H9 (cell line): ENCODE measurements around the gene MAN1A1. TPM values are rescaled to one million over a fixed set of nuclear protein-coding genes. Genes with fewer than 3 reads are reported as not detected.

ENCODE experiments used
- DNase-seq: peaks from one replicate; pipeline ENCODE4 v3.0.0-alpha.2; 2017
- H2AFZ ChIP-seq: one replicate; pipeline ENCODE4 v1.6.1; 2013; ENCODE audit warnings: mild to moderate bottlenecking, low read length, control low read depth, moderate library complexity
- H2AK5ac ChIP-seq: 2 replicates; pipeline ENCODE4 v1.6.1; 2013; ENCODE audit warnings: low read length, control low read depth, mixed read lengths; ENCODE audit not compliant: insufficient read length
- H2BK120ac ChIP-seq: one replicate; pipeline ENCODE4 v1.6.1; 2013; ENCODE audit warnings: low read depth, mild to moderate bottlenecking, low read length, control low read depth, inconsistent platforms; ENCODE audit not compliant: poor library complexity, severe bottlenecking
- H2BK12ac ChIP-seq: 2 replicates; pipeline ENCODE4 v1.6.1; 2013; ENCODE audit warnings: low read length, control low read depth, mixed read lengths, low read depth; ENCODE audit not compliant: insufficient read length
- H2BK15ac ChIP-seq: 2 replicates; pipeline ENCODE4 v1.6.1; 2013; ENCODE audit warnings: low read depth, low read length, control low read depth
- H2BK20ac ChIP-seq: one replicate; pipeline ENCODE4 v1.6.1; 2013; ENCODE audit warnings: low read depth, mild to moderate bottlenecking, low read length, control low read depth, inconsistent platforms; ENCODE audit not compliant: poor library complexity, severe bottlenecking
- H2BK5ac ChIP-seq: 2 replicates; pipeline ENCODE4 v1.6.1; 2013; ENCODE audit warnings: low read length, control low read depth, mixed read lengths; ENCODE audit not compliant: insufficient read length
- H3K14ac ChIP-seq: 2 replicates; pipeline ENCODE4 v1.6.1; 2013; ENCODE audit warnings: low read length, control low read depth; ENCODE audit not compliant: insufficient read depth
- H3K18ac ChIP-seq: 2 replicates; pipeline ENCODE4 v1.6.1; 2013; ENCODE audit warnings: low read depth, mild to moderate bottlenecking, mixed read lengths, low read length, control low read depth; ENCODE audit not compliant: insufficient read length
- H3K23ac ChIP-seq: 2 replicates; pipeline ENCODE4 v1.6.1; 2013; ENCODE audit warnings: low read length, control low read depth, mixed read lengths, low read depth; ENCODE audit not compliant: insufficient read length
- H3K23me2 ChIP-seq: 2 replicates; pipeline ENCODE4 v1.6.1; 2013; ENCODE audit warnings: low read depth, mild to moderate bottlenecking, mixed read lengths, low read length, control low read depth; ENCODE audit not compliant: insufficient read length, poor library complexity, severe bottlenecking
- H3K27ac ChIP-seq: 2 replicates; pipeline ENCODE4 v1.5.1; 2013; ENCODE audit warnings: low read length, control low read depth, mixed read lengths, low read depth; ENCODE audit not compliant: insufficient read length
- H3K27me3 ChIP-seq: 2 replicates; pipeline ENCODE4 v1.6.1; 2013; ENCODE audit warnings: low read length, control low read depth, inconsistent platforms; ENCODE audit not compliant: insufficient read depth
- H3K4ac ChIP-seq: 2 replicates; pipeline ENCODE4 v1.6.1; 2013; ENCODE audit warnings: low read depth, mild to moderate bottlenecking, control low read depth, inconsistent platforms, low read length, moderate library complexity
- H3K4me1 ChIP-seq: 2 replicates; pipeline ENCODE4 v1.6.1; 2013; ENCODE audit warnings: low read length, control low read depth, inconsistent platforms; ENCODE audit not compliant: insufficient read depth
- H3K4me2 ChIP-seq: 2 replicates; pipeline ENCODE4 v1.6.1; 2013; ENCODE audit warnings: low read length, control low read depth, mixed read lengths; ENCODE audit not compliant: insufficient read length, insufficient read depth
- H3K56ac ChIP-seq: 2 replicates; pipeline ENCODE4 v1.6.1; 2013; ENCODE audit warnings: low read depth, mild to moderate bottlenecking, mixed read lengths, low read length, control low read depth; ENCODE audit not compliant: insufficient read length
- H3K79me1 ChIP-seq: 2 replicates; pipeline ENCODE4 v1.6.1; 2013; ENCODE audit warnings: low read depth, mild to moderate bottlenecking, moderate library complexity, low read length, control low read depth, inconsistent platforms; ENCODE audit not compliant: insufficient read depth, poor library complexity, severe bottlenecking
- H3K79me2 ChIP-seq: 2 replicates; pipeline ENCODE4 v1.6.1; 2013; ENCODE audit warnings: low read length, control low read depth, inconsistent platforms; ENCODE audit not compliant: insufficient read depth
- H3K9ac ChIP-seq: 2 replicates; pipeline ENCODE4 v1.6.1; 2013; ENCODE audit warnings: low read length, control low read depth, mixed read lengths; ENCODE audit not compliant: insufficient read length; ENCODE audit errors: extremely low read depth
- H3K9me3 ChIP-seq: one replicate; pipeline ENCODE4 v1.6.1; 2013; ENCODE audit warnings: low read depth, low read length, inconsistent platforms; ENCODE audit not compliant: control insufficient read depth
- H3T11ph ChIP-seq: one replicate; pipeline ENCODE4 v1.6.1; 2013; ENCODE audit warnings: mild to moderate bottlenecking, low read length, control low read depth, inconsistent platforms
- H4K20me1 ChIP-seq: one replicate; pipeline ENCODE4 v1.6.1; 2013; ENCODE audit not compliant: control insufficient read depth, insufficient read length, insufficient read depth
- H4K5ac ChIP-seq: 2 replicates; pipeline ENCODE4 v1.6.1; 2013; ENCODE audit warnings: low read depth, mild to moderate bottlenecking, mixed read lengths, low read length, control low read depth; ENCODE audit not compliant: insufficient read length
- H4K8ac ChIP-seq: replicated peaks from 2 replicates; pipeline ENCODE4 v1.6.1; 2013; ENCODE audit warnings: low read length, control low read depth, mixed read lengths, low read depth; ENCODE audit not compliant: insufficient read length
- H4K91ac ChIP-seq: 2 replicates; pipeline ENCODE4 v1.6.1; 2013; ENCODE audit warnings: low read depth, mild to moderate bottlenecking, moderate library complexity, mixed read lengths, low read length, control low read depth; ENCODE audit not compliant: insufficient read length
- H3K27ac Mint-ChIP-seq, 3 experiments: 2 replicates in 2 of 3; 3 replicates in 1 of 3; pipeline ENCODE4 v1.8.0; 2020 to 2021; ENCODE audit warnings: mixed read lengths in 3 of 3, mild to moderate bottlenecking in 1 of 3, moderate library complexity in 1 of 3
- H3K27me3 Mint-ChIP-seq: 2 replicates; pipeline ENCODE4 v1.8.0; 2021; ENCODE audit warnings: low read depth, mild to moderate bottlenecking, moderate library complexity, mixed read lengths
- H3K36me3 Mint-ChIP-seq, 3 experiments: 2 replicates in 2 of 3; 3 replicates in 1 of 3; pipeline ENCODE4 v1.8.0; 2020 to 2021; ENCODE audit warnings: low read depth in 3 of 3, mixed read lengths in 3 of 3; ENCODE audit not compliant: insufficient read depth in 1 of 3
- H3K4me1 Mint-ChIP-seq, 2 experiments: 2 replicates each; pipeline ENCODE4 v1.8.0; 2020; ENCODE audit warnings: mixed read lengths in 2 of 2
- H3K4me3 Mint-ChIP-seq, 2 experiments: 2 replicates in 1 of 2; 3 replicates in 1 of 2; pipeline ENCODE4 v1.8.0; 2020 to 2021; ENCODE audit warnings: mild to moderate bottlenecking in 2 of 2, mixed read lengths in 2 of 2, moderate library complexity in 1 of 2
- H3K9me3 Mint-ChIP-seq, 2 experiments: 2 replicates in 1 of 2; 3 replicates in 1 of 2; pipeline ENCODE4 v1.8.0; 2020; ENCODE audit warnings: mild to moderate bottlenecking in 2 of 2, mixed read lengths in 2 of 2, moderate library complexity in 1 of 2
- CTCF ChIP-seq: fragments of 200-600 bp; sonication (generic); conservative IDR thresholded peaks from 3 replicates; pipeline ENCODE4 v1.8.0; 2021; ENCODE audit warnings: antibody characterized with exemption, mild to moderate bottlenecking
- WGBS: extraction: QIAGEN DNeasy Blood & Tissue Kit; methylation state at CpG from one replicate; pipeline ENCODE4 v1.1.7; 2013; ENCODE audit warnings: missing lambda C conversion rate, low lambda C conversion rate, mixed read lengths; ENCODE audit not compliant: insufficient read length; ENCODE audit errors: extremely low coverage; 5-methylcytosine and 5-hydroxymethylcytosine counted together
- total RNA-seq: library from RNA; stranded (reverse); gene quantifications from 2 replicates; pipeline ENCODE4 v1.2.1, GENCODE V29; 2021

The MAN1A1 gene
- total RNA-seq, 1 experiment from 2014 or later = 1.6 TPM

- Histone ChIP-seq H2AK5ac (no peak overlapping the region), H3K9ac (no peak overlapping the region), H3K4me2 (no peak overlapping the region), H2BK5ac (no peak overlapping the region), H2BK20ac (no peak overlapping the region), H4K91ac (no peak overlapping the region), H3K18ac (no peak overlapping the region), H3T11ph (no peak overlapping the region), H3K14ac (no peak overlapping the region), H2BK15ac (no peak overlapping the region), H4K20me1 (no peaks in the 10 kb centered on the region), H4K5ac (no peak overlapping the region), H4K8ac (no peak overlapping the region), H3K23me2 (no peaks in the 10 kb centered on the region), H3K4ac (no peak overlapping the region), H2AFZ (no peak overlapping the region), H3K27me3 (no peaks in the 10 kb centered on the region), H3K56ac (no peak overlapping the region), H3K9me3 (no peaks in the 10 kb centered on the region), H3K79me2 (no peaks in the 10 kb centered on the region), H3K4me1 (no peaks in the 10 kb centered on the region), H2BK12ac (no peak overlapping the region), H3K23ac (no peak overlapping the region), H3K27ac (no peak overlapping the region), H3K79me1 (no peaks in the 10 kb centered on the region), H2BK120ac (no peak overlapping the region)
- no peaks in the 10 kb centered on the region for H3K27me3 Mint-ChIP-seq
- no peak overlapping the region for H3K27ac Mint-ChIP-seq
- H3K9me3 Mint-ChIP-seq = no peaks in the 10 kb centered on the region
- no peak for DNase-seq
- no peak for TF ChIP-seq CTCF
- H3K4me1 Mint-ChIP-seq = peaks cover 0 to 3% of the 10 kb centered on the region in 2 experiments; a peak in 1 of 4 replicates
- WGBS = no CpG with 5 or more reads among the region's 3 CpGs
- H3K4me3 Mint-ChIP-seq = no peak overlapping the region
- H3K36me3 Mint-ChIP-seq = no peaks in the 10 kb centered on the region
Observed at GRCh38 chr6:119289651-119290050, 59.9 kb downstream of the MAN1A1 start.
